ENCODE results near the gene TNIK. TPM values are rescaled to one million over a fixed set of nuclear protein-coding genes. Genes with fewer than 3 reads are reported as not detected.

TNIK gene
- total RNA-seq, 1 donor from 2014 or later = 15.5 TPM

DNA sequence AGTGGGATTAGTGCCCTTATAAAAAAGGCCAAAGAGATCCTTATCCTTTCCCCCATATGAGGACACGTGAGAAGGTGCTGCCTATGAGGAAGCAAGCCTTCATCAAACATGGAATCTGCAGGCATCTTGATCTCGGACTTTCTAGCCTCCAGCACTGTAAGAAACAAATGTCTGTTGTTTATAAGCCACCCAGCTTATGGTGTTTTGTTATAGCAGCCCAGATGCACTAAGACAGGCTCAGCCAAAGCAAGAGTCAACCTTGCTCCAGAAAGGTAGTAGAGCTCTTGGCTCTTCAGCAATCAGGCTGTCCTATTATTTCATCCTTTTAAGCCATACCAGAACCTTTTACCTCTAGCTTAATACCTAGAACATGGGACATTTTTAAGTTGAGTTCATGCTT, 12.3 kb upstream of the TNIK start:
- Mint-ChIP-seq H3K9me3 (ENCODE audit: unreplicated experiment) (no peaks in the 10 kb centered on the region), H3K36me3 (ENCODE audit: unreplicated experiment) (no peaks in the 10 kb centered on the region), H3K4me1 (ENCODE audit: unreplicated experiment) (no peaks in the 10 kb centered on the region), H3K4me3 (ENCODE audit: unreplicated experiment) (no peak overlapping the region), H3K27ac (ENCODE audit: unreplicated experiment) (no peak overlapping the region), H3K27me3 (ENCODE audit: unreplicated experiment) (peaks cover 4% of the 10 kb centered on the region)
- no peak for DNase-seq (ENCODE audit: extremely low spot score, unreplicated experiment)
- TF ChIP-seq CTCF (IDR thresholded peaks at IDR 0.05) = no peak

- TF ChIP-seq CTCF (IDR thresholded peaks at IDR 0.05) = no peak
- Mint-ChIP-seq H3K36me3 (ENCODE audit: unreplicated experiment) (no peaks in the 10 kb centered on the region), H3K4me3 (ENCODE audit: unreplicated experiment) (no peak overlapping the region), H3K9me3 (ENCODE audit: unreplicated experiment) (no peaks in the 10 kb centered on the region), H3K4me1 (ENCODE audit: unreplicated experiment) (peaks cover 2% of the 10 kb centered on the region), H3K27ac (ENCODE audit: unreplicated experiment) (no peak overlapping the region), H3K27me3 (ENCODE audit: unreplicated experiment) (peaks cover 4% of the 10 kb centered on the region)
- DNase-seq (ENCODE audit: extremely low spot score, unreplicated experiment) = no peak
Observed at GRCh38 chr3:171470714-171471227, 10.6 kb upstream of the TNIK start.

DNA sequence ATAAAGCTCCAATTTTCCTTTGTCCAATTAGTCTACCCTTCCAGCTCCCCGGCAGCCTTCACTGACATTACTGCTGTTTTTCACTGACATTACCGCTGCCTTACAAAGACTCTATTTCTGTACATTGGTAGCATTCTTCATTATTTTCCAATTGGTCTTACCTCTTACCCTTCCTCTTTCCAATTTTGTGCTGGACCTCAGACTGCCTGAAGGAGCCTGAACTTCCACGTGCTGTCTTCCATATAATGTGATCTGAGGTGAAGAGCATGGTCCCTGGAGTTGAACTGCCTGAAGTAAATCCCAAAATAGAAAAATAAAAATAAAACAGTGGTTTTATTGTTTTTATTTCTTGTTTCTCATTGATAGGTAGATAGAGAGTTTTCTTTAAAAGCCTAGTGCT, 9.2 kb upstream of the TNIK start:
- H3K9me3 Mint-ChIP-seq (ENCODE audit: unreplicated experiment) = no peaks in the 10 kb centered on the region
- no peaks in the 10 kb centered on the region for H3K36me3 Mint-ChIP-seq (ENCODE audit: unreplicated experiment)
- no peaks in the 10 kb centered on the region for H3K27me3 Mint-ChIP-seq (ENCODE audit: unreplicated experiment)
- peaks cover 2% of the 10 kb centered on the region for H3K4me1 Mint-ChIP-seq (ENCODE audit: unreplicated experiment)
- no peak for DNase-seq (ENCODE audit: extremely low spot score, unreplicated experiment)
- no peak overlapping the region for H3K4me3 Mint-ChIP-seq (ENCODE audit: unreplicated experiment)
- TF ChIP-seq CTCF (IDR thresholded peaks at IDR 0.05) = no peak
- H3K27ac Mint-ChIP-seq (ENCODE audit: unreplicated experiment) = no peak overlapping the region

GRCh38 chr3:171468296-171468906, 8.2 kb upstream of the TNIK start:
- Mint-ChIP-seq H3K27ac (ENCODE audit: unreplicated experiment) (no peak overlapping the region), H3K9me3 (ENCODE audit: unreplicated experiment) (no peaks in the 10 kb centered on the region), H3K27me3 (ENCODE audit: unreplicated experiment) (no peaks in the 10 kb centered on the region), H3K4me3 (ENCODE audit: unreplicated experiment) (no peak overlapping the region), H3K4me1 (ENCODE audit: unreplicated experiment) (peaks cover 2% of the 10 kb centered on the region), H3K36me3 (ENCODE audit: unreplicated experiment) (no peaks in the 10 kb centered on the region)
- TF ChIP-seq CTCF (IDR thresholded peaks at IDR 0.05) = no peak
- DNase-seq (ENCODE audit: extremely low spot score, unreplicated experiment) = no peak

DNA sequence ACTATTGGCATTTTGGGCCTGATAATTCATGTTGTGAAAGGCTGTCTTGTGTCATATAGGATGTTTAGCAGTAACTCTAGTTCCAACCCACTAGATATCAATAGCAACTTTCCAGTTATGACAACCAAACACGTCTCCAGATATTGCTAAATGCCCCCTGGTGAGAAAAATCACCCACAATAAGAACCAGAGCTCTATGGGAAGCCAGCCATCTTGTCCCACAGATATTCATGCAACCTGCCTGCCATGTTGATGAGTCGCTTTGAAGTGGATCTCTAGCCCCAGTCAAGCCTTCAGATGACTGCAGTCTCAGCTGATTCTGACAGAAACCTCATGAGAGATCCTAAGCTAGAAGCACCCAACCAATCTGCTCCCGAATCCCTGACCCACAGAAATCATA, 5.6 kb upstream of the TNIK start:
- Mint-ChIP-seq H3K9me3 (ENCODE audit: unreplicated experiment) (no peaks in the 10 kb centered on the region), H3K36me3 (ENCODE audit: unreplicated experiment) (no peaks in the 10 kb centered on the region), H3K4me1 (ENCODE audit: unreplicated experiment) (peaks cover 15% of the 10 kb centered on the region), H3K27ac (ENCODE audit: unreplicated experiment) (no peak overlapping the region), H3K4me3 (ENCODE audit: unreplicated experiment) (no peak overlapping the region), H3K27me3 (ENCODE audit: unreplicated experiment) (no peaks in the 10 kb centered on the region)
- no peak for DNase-seq (ENCODE audit: extremely low spot score, unreplicated experiment)
- TF ChIP-seq CTCF (IDR thresholded peaks at IDR 0.05) = no peak
